CD4-positive, alpha-beta T cell treated with Interferon gamma for 1 hour (primary cell): ENCODE results near the gene POTEG.
"Not testable (repeated sequence)": the region's sequence is repeated elsewhere in the genome, so short reads cannot be mapped to it uniquely, and the experiment has no call there.

ENCODE experiments used
- DNase-seq: peaks from one replicate; pipeline ENCODE4 v3.0.0-alpha.2; 2020

POTEG gene

GRCh38 chr14:19434241-19434640, at the start of gene POTEG:
Gene POTEG, minus strand, starts transcription at chr14:19434341. Its CDS starts 52 bp downstream, at chr14:19434289.
- DNase-seq = not testable (repeated sequence)

- not testable (repeated sequence) for DNase-seq
Observed at GRCh38 chr14:19482093-19482492, 48.0 kb upstream of the POTEG start.

- not testable (repeated sequence) for DNase-seq
Observed at GRCh38 chr14:19481421-19481820, 47.3 kb upstream of the POTEG start.

- not testable (repeated sequence) for DNase-seq
Observed at GRCh38 chr14:19480491-19480890, 46.4 kb upstream of the POTEG start.

- not testable (repeated sequence) for DNase-seq
Observed at GRCh38 chr14:19445761-19446160, 11.6 kb upstream of the POTEG start.

- not testable (repeated sequence) for DNase-seq
Observed at GRCh38 chr14:19439826-19440225, 5.7 kb upstream of the POTEG start.

GRCh38 chr14:19439219-19439618, 5.1 kb upstream of the POTEG start:
- DNase-seq = not testable (repeated sequence)

- DNase-seq = not testable (repeated sequence)
Observed at GRCh38 chr14:19437126-19437443, 2.9 kb upstream of the POTEG start.

GRCh38 chr14:19436311-19437125, 2.4 kb upstream of the POTEG start:
- DNase-seq = not testable (repeated sequence)

- not testable (repeated sequence) for DNase-seq
Observed at GRCh38 chr14:19435852-19436251, 1.7 kb upstream of the POTEG start.

GRCh38 chr14:19434891-19435290, 750 bp upstream of the POTEG start:
- not testable (repeated sequence) for DNase-seq

GRCh38 chr14:19433765-19434164, 376 bp downstream of the POTEG start:
- DNase-seq = not testable (repeated sequence)

GRCh38 chr14:19408519-19408918, 25.6 kb downstream of the POTEG start:
- not testable (repeated sequence) for DNase-seq

GRCh38 chr14:19402097-19402496, 32.0 kb downstream of the POTEG start:
- DNase-seq = not testable (repeated sequence)

- not testable (repeated sequence) for DNase-seq
Observed at GRCh38 chr14:19394727-19395126, 39.4 kb downstream of the POTEG start.

- DNase-seq = not testable (repeated sequence)
Observed at GRCh38 chr14:19390230-19390629, 43.9 kb downstream of the POTEG start.

- DNase-seq = not testable (repeated sequence)
Observed at GRCh38 chr14:19388741-19389140, 45.4 kb downstream of the POTEG start.

GRCh38 chr14:19386996-19387395, 47.1 kb downstream of the POTEG start:
- DNase-seq = not testable (repeated sequence)

- DNase-seq = not testable (repeated sequence)
Observed at GRCh38 chr14:19386309-19386708, 47.8 kb downstream of the POTEG start.

GRCh38 chr14:19384088-19384781, 49.9 kb downstream of the POTEG start:
- not testable (repeated sequence) for DNase-seq

- not testable (repeated sequence) for DNase-seq
Observed at GRCh38 chr14:19383008-19383584, 51.0 kb downstream of the POTEG start.

GRCh38 chr14:19380137-19380536, 54.0 kb downstream of the POTEG start:
- not testable (repeated sequence) for DNase-seq

- DNase-seq = not testable (repeated sequence)
Observed at GRCh38 chr14:19374451-19374903, 59.7 kb downstream of the POTEG start.
